WTC11 (cell line): Measurements from ENCODE around the gene VGF.
"Not testable (repeated sequence)": the region's sequence is repeated elsewhere in the genome, so short reads cannot be mapped to it uniquely, and the experiment has no call there.

Experiments used
- ATF1 ChIP-seq: sonication (generic); formaldehyde crosslinking; IDR thresholded peaks from 2 replicates; pipeline ENCODE4 v1.8.1; 2023; ENCODE audit warnings: mild to moderate bottlenecking, moderate library complexity, missing genetic modification reagents
- CREM ChIP-seq: sonication (generic); formaldehyde crosslinking; IDR thresholded peaks from 2 replicates; pipeline ENCODE4 v1.8.1; 2022; ENCODE audit warnings: mild to moderate bottlenecking, missing genetic modification reagents, moderate library complexity
- ELF4 ChIP-seq: sonication (generic); formaldehyde crosslinking; IDR thresholded peaks from 2 replicates; pipeline ENCODE4 v1.8.1; 2022; ENCODE audit warnings: low read depth, mild to moderate bottlenecking, moderate library complexity, missing genetic modification reagents
- GRHL2 ChIP-seq: fragments of 250-450 bp; sonication (Bioruptor Pico); IDR thresholded peaks from 2 replicates; pipeline ENCODE4 v1.8.0; 2022; ENCODE audit warnings: mild to moderate bottlenecking, moderate library complexity; ENCODE audit not compliant: insufficient replicate concordance, severe bottlenecking
- NR1H2 ChIP-seq: sonication (generic); formaldehyde crosslinking; IDR thresholded peaks from 2 replicates; pipeline ENCODE4 v1.9.0; 2021; ENCODE audit warnings: mild to moderate bottlenecking, moderate library complexity, missing genetic modification reagents
- NR3C1 ChIP-seq: sonication (generic); formaldehyde crosslinking; conservative IDR thresholded peaks from 2 replicates; pipeline ENCODE4 v1.8.1; 2023; ENCODE audit warnings: low read depth, mild to moderate bottlenecking, missing genetic modification reagents
- SMAD3 ChIP-seq: sonication (generic); formaldehyde crosslinking; IDR thresholded peaks from 2 replicates; pipeline ENCODE4 v1.8.0; 2022; ENCODE audit warnings: missing genetic modification reagents, mild to moderate bottlenecking, borderline replicate concordance
- TCF7 ChIP-seq: sonication (generic); formaldehyde crosslinking; IDR thresholded peaks from 2 replicates; pipeline ENCODE4 v1.8.0; 2022; ENCODE audit warnings: mild to moderate bottlenecking, low read depth, missing genetic modification reagents, moderate library complexity
- ZNF121 ChIP-seq: sonication (generic); formaldehyde crosslinking; IDR thresholded peaks from 2 replicates; pipeline ENCODE4 v1.8.0; 2023; ENCODE audit warnings: missing genetic modification reagents
- ZNF219 ChIP-seq: sonication (generic); formaldehyde crosslinking; IDR thresholded peaks from 2 replicates; pipeline ENCODE4 v1.8.0; 2023; ENCODE audit warnings: missing genetic modification reagents, mild to moderate bottlenecking, borderline replicate concordance
- ZNF317 ChIP-seq: sonication (generic); formaldehyde crosslinking; IDR thresholded peaks from 2 replicates; pipeline ENCODE4 v1.8.1; 2023; ENCODE audit warnings: low read depth, mild to moderate bottlenecking, moderate library complexity, missing genetic modification reagents, borderline replicate concordance
- TF ChIP-seq, protein P1 (sequence below): fragments of 200-600 bp; IDR thresholded peaks from 2 replicates; pipeline ENCODE4 v1.8.0; 2022; ENCODE audit warnings: antibody characterized with exemption
- TF ChIP-seq, protein P2 (sequence below): sonication (generic); formaldehyde crosslinking; IDR thresholded peaks from 2 replicates; pipeline ENCODE4 v1.8.1; 2023; ENCODE audit warnings: mild to moderate bottlenecking, missing genetic modification reagents
- TF ChIP-seq, protein P3 (sequence below): sonication (generic); formaldehyde crosslinking; IDR thresholded peaks from 2 replicates; pipeline ENCODE4 v1.8.0; 2023; ENCODE audit warnings: missing genetic modification reagents

DNA sequence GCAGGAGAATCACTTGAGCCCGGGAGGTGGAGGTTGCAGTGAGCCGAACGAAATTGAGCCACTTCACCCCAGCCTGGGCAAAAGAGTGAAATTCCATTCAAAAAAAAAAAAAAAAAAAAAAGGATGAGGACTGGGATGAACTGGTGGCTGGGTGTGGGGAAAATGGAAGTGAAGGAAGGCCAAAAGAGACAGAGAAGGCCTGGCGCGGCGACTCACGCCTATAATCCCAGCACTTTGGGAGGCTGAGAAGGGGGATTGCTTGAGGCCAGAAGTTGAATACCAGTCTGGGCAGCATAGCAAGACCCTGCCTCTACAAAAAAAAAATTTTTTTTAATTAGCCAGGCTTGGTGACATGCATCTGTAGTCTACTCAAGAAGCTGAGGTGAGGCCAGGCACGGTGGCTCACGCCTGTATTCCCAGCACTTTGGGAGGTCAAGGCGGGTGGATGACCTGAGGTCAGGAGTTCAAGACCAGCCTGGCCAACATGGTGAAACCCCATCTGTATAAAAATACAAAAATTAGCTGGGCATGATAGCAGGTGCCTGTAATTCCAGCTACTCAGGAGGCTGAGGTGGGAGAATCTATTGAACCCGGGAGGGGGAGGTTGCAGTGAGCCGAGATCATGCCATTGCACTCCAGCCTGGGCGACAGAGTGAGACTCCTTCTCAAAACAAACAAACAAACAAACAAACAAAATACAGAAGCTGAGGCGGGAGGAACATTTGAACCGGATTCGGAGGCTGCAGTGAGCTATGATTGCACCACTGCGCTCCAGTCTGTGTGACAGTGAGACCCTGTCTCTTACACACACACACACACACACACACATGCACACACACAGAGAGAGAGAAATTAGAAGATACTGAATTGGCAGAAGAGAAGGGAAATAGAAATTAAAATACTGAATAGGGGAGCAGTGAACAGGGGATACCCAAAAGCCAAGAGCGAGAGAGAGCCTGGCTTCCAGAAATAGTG is 32.5 kb downstream of the VGF start:
- TF ChIP-seq, protein P1, sequence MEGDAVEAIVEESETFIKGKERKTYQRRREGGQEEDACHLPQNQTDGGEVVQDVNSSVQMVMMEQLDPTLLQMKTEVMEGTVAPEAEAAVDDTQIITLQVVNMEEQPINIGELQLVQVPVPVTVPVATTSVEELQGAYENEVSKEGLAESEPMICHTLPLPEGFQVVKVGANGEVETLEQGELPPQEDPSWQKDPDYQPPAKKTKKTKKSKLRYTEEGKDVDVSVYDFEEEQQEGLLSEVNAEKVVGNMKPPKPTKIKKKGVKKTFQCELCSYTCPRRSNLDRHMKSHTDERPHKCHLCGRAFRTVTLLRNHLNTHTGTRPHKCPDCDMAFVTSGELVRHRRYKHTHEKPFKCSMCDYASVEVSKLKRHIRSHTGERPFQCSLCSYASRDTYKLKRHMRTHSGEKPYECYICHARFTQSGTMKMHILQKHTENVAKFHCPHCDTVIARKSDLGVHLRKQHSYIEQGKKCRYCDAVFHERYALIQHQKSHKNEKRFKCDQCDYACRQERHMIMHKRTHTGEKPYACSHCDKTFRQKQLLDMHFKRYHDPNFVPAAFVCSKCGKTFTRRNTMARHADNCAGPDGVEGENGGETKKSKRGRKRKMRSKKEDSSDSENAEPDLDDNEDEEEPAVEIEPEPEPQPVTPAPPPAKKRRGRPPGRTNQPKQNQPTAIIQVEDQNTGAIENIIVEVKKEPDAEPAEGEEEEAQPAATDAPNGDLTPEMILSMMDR: not testable (repeated sequence)
- TF ChIP-seq SMAD3 (CRISPR knock-in tag); TCF7 (CRISPR knock-in tag); ZNF317; ZNF219; ZNF121 (CRISPR knock-in tag); NR3C1 (CRISPR knock-in tag); ATF1; GRHL2 (CRISPR knock-in tag); NR1H2 (CRISPR knock-in tag); CREM; ELF4 (CRISPR knock-in tag): not testable (repeated sequence)
- TF ChIP-seq, protein P2, sequence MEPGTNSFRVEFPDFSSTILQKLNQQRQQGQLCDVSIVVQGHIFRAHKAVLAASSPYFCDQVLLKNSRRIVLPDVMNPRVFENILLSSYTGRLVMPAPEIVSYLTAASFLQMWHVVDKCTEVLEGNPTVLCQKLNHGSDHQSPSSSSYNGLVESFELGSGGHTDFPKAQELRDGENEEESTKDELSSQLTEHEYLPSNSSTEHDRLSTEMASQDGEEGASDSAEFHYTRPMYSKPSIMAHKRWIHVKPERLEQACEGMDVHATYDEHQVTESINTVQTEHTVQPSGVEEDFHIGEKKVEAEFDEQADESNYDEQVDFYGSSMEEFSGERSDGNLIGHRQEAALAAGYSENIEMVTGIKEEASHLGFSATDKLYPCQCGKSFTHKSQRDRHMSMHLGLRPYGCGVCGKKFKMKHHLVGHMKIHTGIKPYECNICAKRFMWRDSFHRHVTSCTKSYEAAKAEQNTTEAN (CRISPR knock-in tag): not testable (repeated sequence)
- TF ChIP-seq, protein P3, sequence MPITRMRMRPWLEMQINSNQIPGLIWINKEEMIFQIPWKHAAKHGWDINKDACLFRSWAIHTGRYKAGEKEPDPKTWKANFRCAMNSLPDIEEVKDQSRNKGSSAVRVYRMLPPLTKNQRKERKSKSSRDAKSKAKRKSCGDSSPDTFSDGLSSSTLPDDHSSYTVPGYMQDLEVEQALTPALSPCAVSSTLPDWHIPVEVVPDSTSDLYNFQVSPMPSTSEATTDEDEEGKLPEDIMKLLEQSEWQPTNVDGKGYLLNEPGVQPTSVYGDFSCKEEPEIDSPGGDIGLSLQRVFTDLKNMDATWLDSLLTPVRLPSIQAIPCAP (CRISPR knock-in tag): not testable (repeated sequence)
